GM18520 (cell line): ENCODE data around the gene ARHGEF5.
"Not testable (repeated sequence)": the region's sequence is repeated elsewhere in the genome, so short reads cannot be mapped to it uniquely, and the experiment has no call there.

Experiments
- ATAC-seq: cut with Tn5 transposase; IDR thresholded peaks from one replicate; pipeline ENCODE4 v1.9.1; 2021; ENCODE audit not compliant: unreplicated experiment

Gene ARHGEF5

GRCh38 chr7:144355176-144355822 is at the start of gene ARHGEF5:
Gene ARHGEF5, plus strand, starts transcription at chr7:144355402. Its CDS starts 7,268 bp downstream, at chr7:144362670.
- peak; percentile 68 for ATAC-seq

- ATAC-seq, result not testable (repeated sequence)
Observed at GRCh38 chr7:144309702-144310101, 45.5 kb upstream of the ARHGEF5 start.

- ATAC-seq, result not testable (repeated sequence)
Observed at GRCh38 chr7:144311218-144311617, 44.0 kb upstream of the ARHGEF5 start.

GRCh38 chr7:144311872-144312469 is 43.2 kb upstream of the ARHGEF5 start, which contains the start of gene OR2A1:
Gene OR2A1, plus strand, starts transcription at chr7:144312419. Its CDS starts 5,706 bp downstream, at chr7:144318125.
- ATAC-seq, result not testable (repeated sequence)

- ATAC-seq, result not testable (repeated sequence)
Observed at GRCh38 chr7:144317537-144317936, 37.7 kb upstream of the ARHGEF5 start.

- not testable (repeated sequence) for ATAC-seq
Observed at GRCh38 chr7:144319547-144319946, 35.7 kb upstream of the ARHGEF5 start.

- not testable (repeated sequence) for ATAC-seq
Observed at GRCh38 chr7:144321677-144322206, 33.5 kb upstream of the ARHGEF5 start.

GRCh38 chr7:144323359-144323758 is 31.8 kb upstream of the ARHGEF5 start:
- ATAC-seq, result not testable (repeated sequence)

- not testable (repeated sequence) for ATAC-seq
Observed at GRCh38 chr7:144325868-144326267, 29.3 kb upstream of the ARHGEF5 start.

GRCh38 chr7:144330044-144330443 is 25.2 kb upstream of the ARHGEF5 start:
- ATAC-seq, result not testable (repeated sequence)

- ATAC-seq, result not testable (repeated sequence)
Observed at GRCh38 chr7:144331221-144331995, 23.8 kb upstream of the ARHGEF5 start.

GRCh38 chr7:144331996-144332288 is 23.3 kb upstream of the ARHGEF5 start:
- not testable (repeated sequence) for ATAC-seq

- ATAC-seq, result peak; percentile 30
Observed at GRCh38 chr7:144348625-144349024, 6.6 kb upstream of the ARHGEF5 start.

GRCh38 chr7:144351667-144352066 is 3.5 kb upstream of the ARHGEF5 start:
- not testable (repeated sequence) for ATAC-seq

GRCh38 chr7:144356185-144356584 is 983 bp downstream of the ARHGEF5 start:
- not testable (repeated sequence) for ATAC-seq

GRCh38 chr7:144356860-144357259 is 1.7 kb downstream of the ARHGEF5 start:
- not testable (repeated sequence) for ATAC-seq

GRCh38 chr7:144362061-144362460 is 6.9 kb downstream of the ARHGEF5 start:
- ATAC-seq, result not testable (repeated sequence)

GRCh38 chr7:144365523-144365922 is 10.3 kb downstream of the ARHGEF5 start:
- not testable (repeated sequence) for ATAC-seq

GRCh38 chr7:144367250-144367649 is 12.0 kb downstream of the ARHGEF5 start:
- ATAC-seq, result not testable (repeated sequence)

GRCh38 chr7:144369221-144369620 is 14.0 kb downstream of the ARHGEF5 start:
- ATAC-seq, result not testable (repeated sequence)

- no peak for ATAC-seq
Observed at GRCh38 chr7:144378651-144379050, 23.4 kb downstream of the ARHGEF5 start.
